ENCODE results near the gene DAB2IP.
"Not testable (repeated sequence)": the region's sequence is repeated elsewhere in the genome, so short reads cannot be mapped to it uniquely, and the experiment has no call there.

Gene DAB2IP

GRCh38 chr9:121776739-121777637 is 125.6 kb downstream of the DAB2IP start:
- no peak for DNase-seq (ENCODE audit: low read depth in 2 of 2)

GRCh38 chr9:121778252-121779225 is 127.1 kb downstream of the DAB2IP start:
- no peak for DNase-seq (ENCODE audit: low read depth in 2 of 2)

- no peak for DNase-seq (ENCODE audit: low read depth in 2 of 2)
These were observed 128.1 kb downstream of the DAB2IP start for GRCh38 chr9:121779381-121780117.

- DNase-seq (ENCODE audit: low read depth in 2 of 2), result no peak
These were observed 129.0 kb downstream of the DAB2IP start for GRCh38 chr9:121780177-121781040.

GRCh38 chr9:121781145-121781548 is 129.7 kb downstream of the DAB2IP start:
- no peak for DNase-seq (ENCODE audit: low read depth in 2 of 2)

GRCh38 chr9:121781701-121782464 is 130.4 kb downstream of the DAB2IP start:
- no peak for DNase-seq (ENCODE audit: low read depth in 2 of 2)

- DNase-seq (ENCODE audit: low read depth in 2 of 2), result no peak
These were observed 131.2 kb downstream of the DAB2IP start for GRCh38 chr9:121782514-121783110.

GRCh38 chr9:121783111-121783510 is 131.7 kb downstream of the DAB2IP start:
- DNase-seq (ENCODE audit: low read depth in 2 of 2), result no peak

- no peak for DNase-seq (ENCODE audit: low read depth in 2 of 2)
These were observed 132.4 kb downstream of the DAB2IP start for GRCh38 chr9:121783521-121784507.

- DNase-seq (ENCODE audit: low read depth in 2 of 2), result no peak
These were observed 133.4 kb downstream of the DAB2IP start for GRCh38 chr9:121784731-121785411.

GRCh38 chr9:121785673-121786542 is 134.5 kb downstream of the DAB2IP start:
- no peak for DNase-seq (ENCODE audit: low read depth in 2 of 2)

GRCh38 chr9:121786543-121786948 is 135.1 kb downstream of the DAB2IP start:
- no peak for DNase-seq (ENCODE audit: low read depth in 2 of 2)

GRCh38 chr9:121786998-121787422 is 135.6 kb downstream of the DAB2IP start:
- DNase-seq (ENCODE audit: low read depth in 2 of 2), result no peak

GRCh38 chr9:121788686-121789366 is 137.4 kb downstream of the DAB2IP start:
- DNase-seq (ENCODE audit: low read depth in 2 of 2), result no peak

- DNase-seq (ENCODE audit: low read depth in 2 of 2), result no peak
These were observed 139.4 kb downstream of the DAB2IP start for GRCh38 chr9:121790841-121791240.

- not testable (repeated sequence) for DNase-seq (ENCODE audit: low read depth in 2 of 2)
These were observed 141.0 kb downstream of the DAB2IP start for GRCh38 chr9:121792476-121792875.
